Mesothelial cell of epicardium (in vitro differentiated cells): Measurements from ENCODE around the gene THTPA. TPM values are rescaled to one million over a fixed set of nuclear protein-coding genes. Genes with fewer than 3 reads are reported as not detected.

ENCODE experiments used
- DNase-seq, 2 experiments: peaks; one replicate each; pipeline ENCODE4 v3.0.0; 2021; ENCODE audit warnings: low spot score in 2 of 2; ENCODE audit not compliant: unreplicated experiment in 2 of 2
- H3K27ac Mint-ChIP-seq: 2 replicates; pipeline ENCODE4 v1.8.0; 2021; ENCODE audit warnings: mixed read lengths
- H3K27me3 Mint-ChIP-seq: 2 replicates; pipeline ENCODE4 v1.8.0; 2021; ENCODE audit warnings: low read depth, mixed read lengths
- H3K36me3 Mint-ChIP-seq: 2 replicates; pipeline ENCODE4 v1.8.0; 2021; ENCODE audit warnings: mixed read lengths
- H3K4me1 Mint-ChIP-seq: 2 replicates; pipeline ENCODE4 v1.8.0; 2021; ENCODE audit warnings: mixed read lengths
- H3K4me3 Mint-ChIP-seq: 2 replicates; pipeline ENCODE4 v1.8.0; 2021; ENCODE audit warnings: mild to moderate bottlenecking, moderate library complexity, mixed read lengths
- H3K9me3 Mint-ChIP-seq: 2 replicates; pipeline ENCODE4 v1.8.0; 2021; ENCODE audit warnings: mixed read lengths
- total RNA-seq: library from RNA; stranded (reverse); gene quantifications from 3 replicates; pipeline ENCODE4 v1.2.1, GENCODE V29; 2021
- TF ChIP-seq, protein P1 (sequence below): fragments of 200-600 bp; sonication (generic); IDR thresholded peaks from one replicate; pipeline ENCODE4 v1.5.0; 2021; ENCODE audit warnings: antibody characterized with exemption; ENCODE audit not compliant: unreplicated experiment

THTPA gene
- total RNA-seq, 1 donor from 2014 or later = 15.2 TPM

DNA sequence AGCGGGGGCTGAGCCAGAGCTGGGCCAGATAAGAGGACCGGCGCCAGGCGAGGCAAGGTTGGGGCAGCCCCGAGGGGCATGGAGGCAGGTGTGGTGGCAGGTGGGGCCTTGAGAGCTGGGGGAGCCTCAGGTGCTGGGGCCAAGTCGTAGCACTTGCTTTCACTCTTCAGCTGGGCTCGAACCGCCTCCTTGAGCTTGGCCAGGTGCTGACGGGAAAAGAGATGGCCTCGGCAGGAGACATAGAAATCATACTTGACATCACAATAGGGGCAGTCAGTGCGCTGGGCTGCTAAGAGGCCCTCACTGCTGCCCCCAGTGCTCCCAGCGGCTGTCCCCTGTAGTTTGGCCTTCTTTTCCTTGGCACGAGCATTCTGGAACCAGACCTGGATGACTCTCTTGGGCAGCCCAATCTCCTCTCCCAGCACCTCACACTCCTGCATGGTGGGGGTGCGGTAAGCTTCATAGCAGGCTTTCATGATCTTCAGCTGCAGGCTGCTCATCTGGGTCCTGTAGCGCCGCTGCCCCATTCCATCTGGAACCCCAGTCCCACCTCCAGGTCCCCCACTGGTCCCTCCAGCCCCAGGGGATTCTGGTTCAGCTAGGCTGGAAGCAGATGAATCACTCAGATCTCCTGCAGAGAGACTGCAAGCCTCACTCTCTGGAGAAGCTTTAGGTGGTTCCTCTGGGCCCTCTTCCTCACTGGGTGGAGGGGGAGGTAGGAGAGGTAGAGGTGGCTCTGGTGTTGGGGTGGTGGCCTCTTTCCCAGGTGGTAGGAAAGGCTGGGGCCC, 32.6 kb upstream of the THTPA start:
- Mint-ChIP-seq H3K4me3 (no peak overlapping the region), H3K36me3 (peaks cover 9% of the 10 kb centered on the region), H3K9me3 (no peaks in the 10 kb centered on the region), H3K27ac (no peak overlapping the region), H3K4me1 (no peaks in the 10 kb centered on the region), H3K27me3 (no peaks in the 10 kb centered on the region)
- DNase-seq = no peak
- TF ChIP-seq, protein P1, sequence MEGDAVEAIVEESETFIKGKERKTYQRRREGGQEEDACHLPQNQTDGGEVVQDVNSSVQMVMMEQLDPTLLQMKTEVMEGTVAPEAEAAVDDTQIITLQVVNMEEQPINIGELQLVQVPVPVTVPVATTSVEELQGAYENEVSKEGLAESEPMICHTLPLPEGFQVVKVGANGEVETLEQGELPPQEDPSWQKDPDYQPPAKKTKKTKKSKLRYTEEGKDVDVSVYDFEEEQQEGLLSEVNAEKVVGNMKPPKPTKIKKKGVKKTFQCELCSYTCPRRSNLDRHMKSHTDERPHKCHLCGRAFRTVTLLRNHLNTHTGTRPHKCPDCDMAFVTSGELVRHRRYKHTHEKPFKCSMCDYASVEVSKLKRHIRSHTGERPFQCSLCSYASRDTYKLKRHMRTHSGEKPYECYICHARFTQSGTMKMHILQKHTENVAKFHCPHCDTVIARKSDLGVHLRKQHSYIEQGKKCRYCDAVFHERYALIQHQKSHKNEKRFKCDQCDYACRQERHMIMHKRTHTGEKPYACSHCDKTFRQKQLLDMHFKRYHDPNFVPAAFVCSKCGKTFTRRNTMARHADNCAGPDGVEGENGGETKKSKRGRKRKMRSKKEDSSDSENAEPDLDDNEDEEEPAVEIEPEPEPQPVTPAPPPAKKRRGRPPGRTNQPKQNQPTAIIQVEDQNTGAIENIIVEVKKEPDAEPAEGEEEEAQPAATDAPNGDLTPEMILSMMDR = no peak

DNA sequence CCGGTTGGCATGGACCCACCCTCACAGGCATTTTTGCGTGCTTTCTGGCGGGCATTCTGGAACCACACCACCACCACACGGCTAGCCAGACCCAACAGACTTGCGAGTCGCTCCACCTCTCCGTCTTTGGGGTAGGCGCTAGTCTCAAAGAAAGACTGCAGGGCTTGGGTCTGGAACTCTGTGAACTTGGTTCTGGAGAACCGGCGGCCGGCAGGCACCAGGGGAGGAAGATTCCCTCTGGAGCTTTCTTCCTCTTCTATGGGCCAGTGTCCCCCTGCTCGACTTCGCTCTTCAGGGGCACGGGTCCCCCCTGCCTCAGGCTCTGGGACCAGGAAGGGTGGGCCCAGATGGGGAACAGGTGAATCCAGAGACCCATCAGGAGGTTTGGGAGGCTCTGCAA, 31.1 kb upstream of the THTPA start:
- no peaks in the 10 kb centered on the region for H3K9me3 Mint-ChIP-seq
- no peak for DNase-seq
- H3K27me3 Mint-ChIP-seq = no peaks in the 10 kb centered on the region
- H3K27ac Mint-ChIP-seq = no peak overlapping the region
- peaks cover 11% of the 10 kb centered on the region for H3K36me3 Mint-ChIP-seq
- TF ChIP-seq, protein P1 = no peak
- H3K4me1 Mint-ChIP-seq = peaks cover 4% of the 10 kb centered on the region
- no peak overlapping the region for H3K4me3 Mint-ChIP-seq

DNA sequence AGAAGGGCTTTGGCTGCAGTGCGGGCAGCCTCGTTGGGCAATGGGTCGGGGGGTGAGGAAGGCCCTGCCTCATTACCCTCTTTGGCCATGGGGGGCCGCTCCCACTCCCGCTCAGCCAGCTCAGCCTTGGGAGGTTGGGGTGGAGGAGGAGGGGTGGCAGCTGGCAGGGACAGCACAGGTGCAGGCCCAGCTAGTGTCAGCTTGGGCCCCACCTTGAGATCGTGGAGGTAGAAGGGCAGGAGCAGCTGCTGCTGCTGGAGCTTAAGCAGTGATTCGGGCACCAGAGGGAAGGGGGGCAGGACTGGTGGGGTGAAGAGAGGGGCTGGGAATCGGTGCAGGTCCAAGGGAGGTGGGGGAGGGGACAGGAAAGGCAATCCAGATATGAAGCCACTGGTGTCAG, 30.5 kb upstream of the THTPA start:
- Mint-ChIP-seq H3K27me3 (no peaks in the 10 kb centered on the region), H3K9me3 (no peaks in the 10 kb centered on the region), H3K4me3 (no peak overlapping the region), H3K4me1 (peaks cover 6% of the 10 kb centered on the region), H3K36me3 (peaks cover 11% of the 10 kb centered on the region), H3K27ac (no peak overlapping the region)
- TF ChIP-seq, protein P1 = no peak
- DNase-seq = no peak

GRCh38 chr14:23528555-23528954, 27.5 kb upstream of the THTPA start:
- no peak for DNase-seq
- Mint-ChIP-seq H3K27me3 (no peaks in the 10 kb centered on the region), H3K4me1 (peaks cover 6% of the 10 kb centered on the region), H3K27ac (no peak overlapping the region), H3K4me3 (no peak overlapping the region), H3K9me3 (no peaks in the 10 kb centered on the region), H3K36me3 (peaks cover 13% of the 10 kb centered on the region)
- TF ChIP-seq, protein P1 = no peak

DNA sequence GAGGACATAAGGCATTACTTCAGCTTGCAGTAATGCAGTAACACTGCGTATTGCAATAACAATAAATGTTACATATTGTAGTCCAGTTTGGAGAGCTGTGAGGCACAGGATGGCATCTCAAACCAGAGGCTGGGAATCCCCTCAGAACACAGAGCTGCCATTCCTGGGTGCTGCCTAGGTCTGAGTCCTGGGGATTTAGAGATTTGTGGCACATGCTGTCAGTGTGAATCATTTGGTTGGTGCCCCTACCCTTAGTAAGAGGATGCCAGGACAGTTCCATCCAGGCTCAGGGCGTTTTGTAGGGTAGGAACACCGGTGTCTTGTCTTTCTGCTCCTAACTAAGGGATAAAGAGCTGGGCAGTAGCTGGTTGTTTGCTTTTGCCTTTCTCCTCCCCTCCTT, 27.1 kb upstream of the THTPA start:
- TF ChIP-seq, protein P1 = no peak
- peaks cover 6% of the 10 kb centered on the region for H3K4me1 Mint-ChIP-seq
- no peaks in the 10 kb centered on the region for H3K9me3 Mint-ChIP-seq
- no peaks in the 10 kb centered on the region for H3K27me3 Mint-ChIP-seq
- no peak overlapping the region for H3K27ac Mint-ChIP-seq
- H3K36me3 Mint-ChIP-seq = peaks cover 13% of the 10 kb centered on the region
- no peak overlapping the region for H3K4me3 Mint-ChIP-seq
- no peak for DNase-seq
